Immature natural killer cell (primary cell): Measurements from ENCODE around the gene LIPC. TPM values are rescaled to one million over a fixed set of nuclear protein-coding genes. Genes with fewer than 3 reads are reported as not detected.

Experiments used
- DNase-seq, 3 donors: peaks; one replicate each; pipeline ENCODE4 v3.0.0; 2022; ENCODE audit warnings: mixed read lengths in 1 of 3
- H3K27ac Mint-ChIP-seq, 6 donors: one replicate each; pipeline ENCODE4 v1.8.0; 2020; ENCODE audit warnings: mixed read lengths in 6 of 6, mild to moderate bottlenecking in 5 of 6, inconsistent platforms in 4 of 6, moderate library complexity in 3 of 6
- H3K27me3 Mint-ChIP-seq, 3 donors: one replicate each; pipeline ENCODE4 v1.8.0; 2020 to 2021; ENCODE audit warnings: low read depth in 3 of 3, mild to moderate bottlenecking in 3 of 3, mixed read lengths in 3 of 3, moderate library complexity in 3 of 3, inconsistent platforms in 1 of 3
- H3K36me3 Mint-ChIP-seq, 3 donors: one replicate each; pipeline ENCODE4 v1.8.0; 2020; ENCODE audit warnings: mixed read lengths in 3 of 3, inconsistent platforms in 2 of 3, mild to moderate bottlenecking in 2 of 3
- H3K4me1 Mint-ChIP-seq, 2 donors: one replicate each; pipeline ENCODE4 v1.8.0; 2020; ENCODE audit warnings: inconsistent platforms in 2 of 2, mild to moderate bottlenecking in 2 of 2, mixed read lengths in 2 of 2, moderate library complexity in 1 of 2
- H3K4me3 Mint-ChIP-seq, 5 donors: one replicate each; pipeline ENCODE4 v1.8.0; 2020; ENCODE audit warnings: mild to moderate bottlenecking in 5 of 5, mixed read lengths in 5 of 5, inconsistent platforms in 3 of 5, moderate library complexity in 3 of 5
- H3K9me3 Mint-ChIP-seq, 6 donors: one replicate each; pipeline ENCODE4 v1.8.0; 2020; ENCODE audit warnings: mild to moderate bottlenecking in 6 of 6, mixed read lengths in 6 of 6, inconsistent platforms in 4 of 6, moderate library complexity in 3 of 6
- polyA plus RNA-seq, 3 donors: library from polyadenylated mRNA; unstranded; fragments of 300-500 nt; fragmentation: Illumina TruSeq; gene quantifications; one replicate each; pipeline ENCODE4 v1.2.3, GENCODE V29; 2021

The LIPC gene
- polyA plus RNA-seq, 3 donors from 2014 or later = 2.4 to 6.8 (median 2.8) TPM

DNA sequence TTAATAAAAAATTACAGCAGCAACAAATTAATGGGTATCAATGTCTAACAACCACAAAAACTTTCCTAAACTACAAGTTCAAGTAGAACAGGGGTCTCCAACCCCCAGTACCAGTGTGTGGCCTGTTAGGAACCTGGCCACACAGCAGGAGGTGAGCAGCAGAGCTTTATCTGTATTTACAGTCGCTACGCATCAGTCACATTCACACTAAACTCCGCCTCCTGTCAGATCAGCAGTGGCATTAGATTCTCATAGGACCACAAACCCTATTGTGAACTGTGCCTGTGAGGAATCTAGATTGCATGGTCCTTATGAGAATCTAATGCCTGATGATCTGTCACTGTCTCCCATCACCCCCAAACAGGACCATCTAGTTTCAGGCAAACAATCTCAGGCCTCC lies 18.5 kb upstream of the LIPC start:
- H3K36me3 Mint-ChIP-seq = peaks cover 0 to 15% (median 3%) of the 10 kb centered on the region in 3 donors
- H3K4me3 Mint-ChIP-seq = peak overlapping the region in 1 of 5 donors; percentile 41
- H3K4me1 Mint-ChIP-seq = peaks cover 12 to 31% of the 10 kb centered on the region in 2 donors
- H3K9me3 Mint-ChIP-seq = no peaks in the 10 kb centered on the region
- H3K27me3 Mint-ChIP-seq = peaks cover 0 to 2% (median 2%) of the 10 kb centered on the region in 3 donors
- peak in 1 of 3 donors; percentile 3 for DNase-seq
- peak overlapping the region in 1 of 6 donors; percentile 49 for H3K27ac Mint-ChIP-seq

DNA sequence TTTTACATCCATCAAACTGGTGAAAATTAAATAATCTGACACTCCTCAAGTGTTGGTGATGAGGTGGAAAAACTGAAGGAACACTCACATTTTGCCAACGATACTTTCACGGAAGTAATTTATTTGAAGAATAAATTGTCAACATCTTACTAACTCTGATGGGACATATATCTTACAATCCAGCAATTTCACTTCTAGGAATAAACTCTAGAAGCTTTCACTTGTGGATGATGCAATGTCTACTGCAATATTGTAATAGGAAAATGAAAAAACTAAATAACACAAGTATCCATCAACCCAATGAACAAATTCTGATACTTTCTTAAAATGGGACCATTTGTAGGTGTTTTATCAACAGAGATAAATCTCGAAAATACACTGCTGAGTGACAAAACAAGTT lies 16.2 kb upstream of the LIPC start:
- Mint-ChIP-seq H3K27me3 (peaks cover 0 to 2% (median 2%) of the 10 kb centered on the region in 3 donors), H3K27ac (no peak overlapping the region), H3K9me3 (no peaks in the 10 kb centered on the region), H3K36me3 (peaks cover 3 to 12% (median 5%) of the 10 kb centered on the region in 3 donors), H3K4me3 (no peak overlapping the region), H3K4me1 (peaks cover 3 to 14% of the 10 kb centered on the region in 2 donors)
- DNase-seq = no peak

DNA sequence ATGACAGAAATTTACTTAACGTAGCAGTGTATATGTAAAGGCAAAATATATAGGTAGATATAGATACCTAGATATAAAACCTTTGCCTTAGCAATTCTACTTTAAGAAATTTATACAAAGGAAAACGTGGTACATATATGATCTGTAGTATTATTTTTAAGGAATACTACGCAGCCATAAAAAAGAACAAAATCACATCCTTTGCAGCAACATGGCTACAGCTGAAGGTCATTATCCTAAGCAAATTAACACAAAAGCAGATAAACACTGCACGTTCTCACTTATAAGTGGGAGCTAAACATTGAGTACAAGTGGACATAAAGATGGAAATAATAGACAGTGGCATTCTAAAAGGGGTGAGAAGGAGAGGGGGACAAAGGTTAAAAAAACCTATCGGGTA lies 14.8 kb upstream of the LIPC start:
- H3K27me3 Mint-ChIP-seq = peaks cover 0 to 2% (median 2%) of the 10 kb centered on the region in 3 donors
- no peaks in the 10 kb centered on the region for H3K9me3 Mint-ChIP-seq
- no peak for DNase-seq
- H3K4me1 Mint-ChIP-seq = peaks cover 0 to 2% of the 10 kb centered on the region in 2 donors
- peaks cover 3 to 12% (median 5%) of the 10 kb centered on the region in 3 donors for H3K36me3 Mint-ChIP-seq
- no peak overlapping the region for H3K27ac Mint-ChIP-seq
- no peak overlapping the region for H3K4me3 Mint-ChIP-seq

DNA sequence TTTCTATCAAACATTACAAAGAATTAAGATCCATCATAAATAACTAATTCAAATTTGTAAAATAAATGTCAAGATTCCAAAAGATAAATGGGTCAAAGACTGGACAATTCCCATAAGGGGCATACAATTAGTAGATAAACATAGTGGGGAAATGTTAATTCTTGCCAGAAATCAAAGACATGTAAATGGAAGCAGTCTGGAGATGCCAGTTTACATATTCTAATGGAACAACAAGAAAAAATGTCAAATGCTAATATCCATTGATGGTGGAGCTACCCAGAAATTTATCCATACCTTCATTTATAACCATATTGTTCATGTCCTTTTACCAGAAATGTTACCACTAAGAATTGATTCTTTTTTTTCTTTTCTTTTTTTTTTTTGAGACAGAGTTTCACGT lies 13.7 kb upstream of the LIPC start:
- Mint-ChIP-seq H3K27ac (no peak overlapping the region), H3K9me3 (no peaks in the 10 kb centered on the region), H3K4me1 (no peaks in the 10 kb centered on the region), H3K4me3 (no peak overlapping the region), H3K27me3 (peaks cover 0 to 2% (median 2%) of the 10 kb centered on the region in 3 donors), H3K36me3 (peaks cover 3 to 12% (median 5%) of the 10 kb centered on the region in 3 donors)
- DNase-seq = no peak

DNA sequence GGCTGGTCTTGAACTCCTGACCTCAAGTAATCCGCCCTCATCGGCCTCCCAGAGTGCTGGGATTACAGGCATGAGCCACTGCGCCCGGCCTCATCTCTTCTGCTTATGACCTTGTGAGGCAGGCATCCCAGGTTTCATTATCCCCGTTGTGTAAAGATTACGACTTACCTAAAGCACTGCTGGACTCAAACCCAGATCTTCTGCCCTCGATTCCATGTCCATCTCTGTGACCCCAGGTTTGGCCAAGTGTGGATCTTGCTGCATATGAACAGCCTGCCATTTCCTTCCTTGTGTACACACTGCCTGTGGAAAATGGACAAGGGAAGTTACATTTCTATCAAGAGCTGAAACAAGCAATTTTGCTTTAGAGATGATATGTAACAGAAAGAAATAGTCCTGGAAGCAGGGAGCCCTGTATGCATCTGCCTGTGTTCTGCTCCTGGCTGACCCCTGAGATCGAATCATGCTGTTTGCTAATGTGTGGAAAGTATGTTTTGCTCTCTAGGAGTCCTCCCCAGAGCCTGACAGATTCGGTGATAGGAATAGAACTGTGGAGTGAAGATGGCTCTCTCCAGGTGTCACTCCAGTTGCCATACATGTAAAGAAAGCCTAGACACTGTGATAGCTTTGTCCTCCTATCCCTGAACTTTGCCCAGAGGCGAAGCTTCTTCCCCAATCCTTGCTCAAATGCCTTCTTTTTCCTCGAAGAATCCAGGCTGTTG lies 11.8 kb upstream of the LIPC start:
- Mint-ChIP-seq H3K27me3 (peaks cover 0 to 2% (median 0%) of the 10 kb centered on the region in 3 donors), H3K4me1 (no peaks in the 10 kb centered on the region), H3K4me3 (no peak overlapping the region), H3K9me3 (no peaks in the 10 kb centered on the region), H3K27ac (peak overlapping the region in 2 of 6 donors; percentile 55 to 75), H3K36me3 (peaks cover 5 to 12% (median 8%) of the 10 kb centered on the region in 3 donors)
- DNase-seq = no peak

DNA sequence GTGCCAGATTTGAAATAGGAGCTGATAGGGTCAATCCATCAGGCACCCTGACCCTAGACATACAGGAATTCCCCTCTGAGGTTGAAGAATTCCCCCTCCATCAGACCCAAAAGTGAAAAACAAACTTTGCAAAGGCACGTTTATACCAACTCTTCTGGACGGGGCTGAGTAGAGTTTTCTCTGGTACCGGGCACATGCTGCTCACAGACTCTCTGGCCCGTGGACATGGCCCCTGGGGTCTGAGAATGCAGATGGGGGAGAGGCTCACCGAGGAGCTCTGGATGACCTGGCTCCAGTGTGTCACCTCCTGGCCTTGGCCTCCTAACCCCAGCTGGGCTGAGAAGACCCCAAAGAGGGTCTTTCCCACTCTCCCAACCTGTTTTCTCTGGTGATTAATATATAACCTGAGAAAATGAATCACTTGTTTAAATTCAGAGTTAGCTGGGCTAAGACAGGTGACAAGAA lies 11.2 kb upstream of the LIPC start:
- H3K27ac Mint-ChIP-seq = no peak overlapping the region
- DNase-seq = no peak
- no peaks in the 10 kb centered on the region for H3K4me1 Mint-ChIP-seq
- H3K36me3 Mint-ChIP-seq = peaks cover 5 to 12% (median 8%) of the 10 kb centered on the region in 3 donors
- no peaks in the 10 kb centered on the region for H3K27me3 Mint-ChIP-seq
- H3K9me3 Mint-ChIP-seq = no peaks in the 10 kb centered on the region
- no peak overlapping the region for H3K4me3 Mint-ChIP-seq

DNA sequence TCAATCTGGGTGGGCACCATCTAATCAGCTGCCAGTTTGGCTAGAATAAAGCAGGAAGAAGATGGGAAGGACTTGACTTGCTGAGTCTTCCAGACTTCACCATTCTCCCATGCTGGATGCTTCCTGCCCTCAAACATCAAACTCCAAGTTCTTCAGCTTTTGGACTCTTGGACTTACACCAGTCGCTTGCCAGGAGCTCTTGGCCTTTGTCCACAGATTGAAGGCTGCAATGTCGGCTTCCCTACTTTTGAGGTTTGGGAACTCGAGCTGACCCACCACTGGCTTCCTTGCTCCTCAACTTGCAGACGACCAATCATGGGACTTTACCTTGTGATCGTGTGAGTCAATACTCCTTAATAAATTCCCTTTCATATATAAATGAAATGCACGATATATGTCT lies 8.6 kb upstream of the LIPC start:
- Mint-ChIP-seq H3K9me3 (no peaks in the 10 kb centered on the region), H3K27ac (no peak overlapping the region), H3K36me3 (peaks cover 0 to 5% (median 4%) of the 10 kb centered on the region in 3 donors), H3K27me3 (peaks cover 0 to 1% (median 1%) of the 10 kb centered on the region in 3 donors), H3K4me3 (no peak overlapping the region), H3K4me1 (no peaks in the 10 kb centered on the region)
- no peak for DNase-seq

DNA sequence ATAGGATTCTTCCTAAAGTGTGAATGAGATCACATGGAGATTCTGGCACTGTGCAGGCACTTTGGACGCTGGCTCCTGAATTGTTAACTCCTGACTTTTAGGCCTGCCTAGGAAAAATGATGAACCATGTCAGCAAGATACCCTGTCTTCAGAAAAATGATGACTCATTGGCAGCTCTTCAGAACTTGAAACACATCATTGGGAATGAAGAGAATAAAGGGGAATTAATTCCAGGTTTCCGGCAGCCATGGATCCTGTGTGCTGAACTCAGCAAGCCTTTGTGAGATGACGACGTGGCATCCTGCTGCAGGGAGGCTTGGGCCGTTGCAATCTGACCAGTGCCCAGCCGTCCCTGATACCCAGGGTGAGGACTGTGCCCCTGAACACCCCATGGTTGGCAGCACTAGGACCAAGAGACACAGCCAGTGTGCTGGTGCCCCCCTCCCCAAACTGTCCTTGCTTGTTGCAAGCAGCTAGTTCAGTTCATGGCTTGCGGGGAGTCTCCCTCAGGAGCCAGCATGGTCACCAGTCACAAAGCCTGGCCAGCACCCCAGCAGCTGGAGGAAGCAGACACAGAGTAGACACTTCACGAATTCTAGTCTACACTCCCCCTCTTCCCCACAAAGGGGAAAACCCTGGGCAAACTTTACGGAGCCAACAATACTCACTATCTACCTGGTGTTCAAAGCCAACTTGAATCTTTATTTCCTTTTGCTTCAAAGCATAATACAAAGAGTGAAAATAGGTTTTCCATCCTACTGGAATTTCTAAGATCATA lies 7.8 kb upstream of the LIPC start:
- Mint-ChIP-seq H3K27me3 (peaks cover 0 to 2% (median 1%) of the 10 kb centered on the region in 3 donors), H3K9me3 (no peaks in the 10 kb centered on the region), H3K36me3 (peaks cover 0 to 5% (median 4%) of the 10 kb centered on the region in 3 donors), H3K27ac (no peak overlapping the region), H3K4me1 (no peaks in the 10 kb centered on the region), H3K4me3 (no peak overlapping the region)
- no peak for DNase-seq

DNA sequence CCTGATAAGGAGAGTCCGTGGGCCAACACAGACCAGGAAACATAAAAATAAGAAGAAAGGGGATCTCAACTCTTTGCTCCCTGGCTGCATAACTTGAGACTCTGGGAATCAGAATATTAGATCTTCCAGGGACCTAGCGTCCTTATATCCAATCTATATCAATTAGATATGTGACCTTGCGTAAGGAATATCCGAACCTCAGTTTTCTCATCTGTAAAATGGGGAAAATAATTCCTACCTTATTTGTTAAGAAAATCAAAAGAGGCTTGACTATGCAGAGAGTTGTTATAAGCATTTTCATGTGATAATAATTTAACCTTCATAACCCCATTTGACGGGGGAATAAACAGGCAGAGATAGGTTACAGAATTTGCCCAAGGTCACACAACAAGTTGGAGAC lies 7.1 kb upstream of the LIPC start:
- no peak for DNase-seq
- Mint-ChIP-seq H3K27me3 (peaks cover 0 to 2% (median 1%) of the 10 kb centered on the region in 3 donors), H3K36me3 (peaks cover 0 to 5% (median 4%) of the 10 kb centered on the region in 3 donors), H3K4me1 (no peaks in the 10 kb centered on the region), H3K27ac (no peak overlapping the region), H3K9me3 (no peaks in the 10 kb centered on the region), H3K4me3 (no peak overlapping the region)

DNA sequence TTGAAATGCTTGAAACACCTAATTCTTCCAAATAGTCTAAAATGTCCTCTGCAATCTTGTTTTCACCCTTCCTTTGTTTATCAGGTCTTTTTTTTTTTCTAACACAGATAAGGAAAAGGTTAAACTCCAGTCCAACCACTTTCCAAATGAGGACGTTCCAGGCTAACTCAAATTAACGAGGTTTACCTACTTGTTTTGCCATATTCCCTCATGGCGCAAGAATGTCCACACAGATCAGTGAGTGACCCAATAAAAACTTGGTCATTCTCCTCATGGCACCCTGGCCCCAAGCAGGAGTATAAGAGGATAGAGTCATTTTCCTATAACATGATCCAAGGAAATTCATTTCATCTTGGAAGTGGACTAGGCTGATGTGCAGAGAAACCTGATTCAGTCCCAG lies 6.6 kb upstream of the LIPC start:
- Mint-ChIP-seq H3K4me3 (no peak overlapping the region), H3K4me1 (no peaks in the 10 kb centered on the region), H3K27ac (no peak overlapping the region), H3K9me3 (no peaks in the 10 kb centered on the region), H3K36me3 (peaks cover 2 to 4% (median 3%) of the 10 kb centered on the region in 3 donors), H3K27me3 (peaks cover 0 to 2% (median 1%) of the 10 kb centered on the region in 3 donors)
- no peak for DNase-seq

DNA sequence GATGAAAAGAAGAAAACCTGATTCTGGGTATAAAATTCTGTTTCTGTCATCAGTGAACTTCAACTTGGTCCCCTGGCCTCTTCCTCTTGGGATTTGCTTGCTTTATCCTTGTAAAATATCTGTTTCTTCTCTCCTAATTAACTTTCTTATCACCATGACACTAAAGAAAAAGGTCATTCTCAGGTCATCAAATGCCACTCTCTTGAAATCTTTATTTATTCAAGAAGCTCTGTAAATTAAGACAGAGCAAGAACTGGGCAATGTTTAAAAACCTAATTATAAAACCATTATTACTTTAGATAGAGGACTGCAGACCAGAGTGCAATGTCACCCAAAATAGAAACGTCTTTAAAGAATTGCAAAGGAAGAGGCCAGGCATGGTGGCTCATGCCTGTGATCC lies 6.0 kb upstream of the LIPC start:
- peaks cover 0 to 2% (median 1%) of the 10 kb centered on the region in 3 donors for H3K27me3 Mint-ChIP-seq
- no peak for DNase-seq
- H3K27ac Mint-ChIP-seq = no peak overlapping the region
- H3K4me1 Mint-ChIP-seq = no peaks in the 10 kb centered on the region
- H3K4me3 Mint-ChIP-seq = no peak overlapping the region
- H3K36me3 Mint-ChIP-seq = peaks cover 0 to 4% (median 4%) of the 10 kb centered on the region in 3 donors
- H3K9me3 Mint-ChIP-seq = no peaks in the 10 kb centered on the region

DNA sequence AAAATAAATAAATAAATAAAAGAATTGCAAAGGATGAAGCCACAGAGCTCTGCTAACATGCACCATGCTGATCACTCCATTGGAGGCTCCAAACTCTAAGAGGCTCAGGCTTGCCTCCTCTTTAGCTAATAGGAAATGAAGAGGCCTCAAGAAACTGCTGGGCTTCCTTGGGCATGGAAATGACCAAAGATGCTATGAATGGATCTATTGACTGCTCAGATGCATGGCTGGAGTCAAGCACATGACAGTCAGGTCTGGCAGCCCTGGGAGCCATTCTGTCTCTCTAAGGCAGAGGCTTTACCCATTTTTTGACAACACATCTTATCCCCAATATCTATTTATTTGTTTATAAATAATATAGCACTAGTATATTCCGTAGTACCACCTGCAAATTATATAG lies 5.3 kb upstream of the LIPC start:
- Mint-ChIP-seq H3K27me3 (peaks cover 0 to 2% (median 1%) of the 10 kb centered on the region in 3 donors), H3K9me3 (no peaks in the 10 kb centered on the region), H3K36me3 (peaks cover 0 to 4% (median 4%) of the 10 kb centered on the region in 3 donors), H3K27ac (no peak overlapping the region), H3K4me1 (no peaks in the 10 kb centered on the region), H3K4me3 (no peak overlapping the region)
- no peak for DNase-seq

DNA sequence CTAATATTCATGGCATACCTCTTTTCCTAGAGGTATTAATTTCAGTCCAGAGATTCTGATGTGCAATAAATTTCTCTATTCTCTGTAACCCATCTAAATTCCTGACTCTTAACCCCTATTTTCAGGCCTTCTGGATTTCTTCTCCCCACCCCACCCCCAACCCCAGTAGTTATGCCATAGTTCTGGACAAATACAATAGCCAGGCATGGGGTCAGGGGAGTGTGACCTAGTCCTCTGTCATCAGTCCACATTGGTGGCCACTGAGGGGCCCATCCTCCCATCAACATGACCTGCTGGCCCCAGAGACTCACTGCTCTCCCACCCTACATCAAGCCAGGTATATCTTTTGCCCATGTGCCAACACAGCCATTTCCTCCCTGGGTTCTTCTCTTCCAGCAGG lies 3.8 kb upstream of the LIPC start:
- Mint-ChIP-seq H3K4me1 (no peaks in the 10 kb centered on the region), H3K36me3 (peaks cover 0 to 4% (median 4%) of the 10 kb centered on the region in 3 donors), H3K27me3 (peaks cover 0 to 2% (median 1%) of the 10 kb centered on the region in 3 donors), H3K27ac (peak overlapping the region in 1 of 6 donors; percentile 10), H3K9me3 (no peaks in the 10 kb centered on the region), H3K4me3 (no peak overlapping the region)
- no peak for DNase-seq

DNA sequence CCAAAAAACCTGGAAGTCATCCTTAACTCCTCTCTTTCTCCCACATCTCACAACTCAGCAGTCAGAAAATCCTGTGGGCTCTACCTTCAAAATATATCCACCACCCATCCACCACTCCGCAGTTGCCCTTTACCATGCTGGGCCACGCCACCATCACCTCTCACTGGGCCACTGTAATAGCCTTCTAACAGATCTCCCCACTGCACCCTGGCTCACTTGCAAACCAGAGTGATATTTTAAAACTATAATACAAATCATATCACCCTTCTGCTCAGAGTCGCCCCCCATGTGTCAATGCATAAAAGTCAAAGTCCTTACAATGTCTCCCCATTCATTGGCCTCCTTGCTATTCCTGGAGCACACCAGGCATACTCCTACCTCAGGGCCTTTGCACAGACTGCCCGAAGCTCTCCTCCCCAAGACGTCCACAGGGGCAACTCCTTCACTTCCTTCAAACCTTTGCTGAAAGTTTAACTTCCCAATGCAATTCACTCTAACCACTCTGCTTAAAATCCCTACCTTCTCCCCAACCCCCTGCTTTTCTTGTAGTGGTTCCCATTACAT lies 1.5 kb upstream of the LIPC start:
- no peak overlapping the region for H3K4me3 Mint-ChIP-seq
- H3K27ac Mint-ChIP-seq = peak overlapping the region in 1 of 6 donors; percentile 66
- DNase-seq = no peak
- H3K4me1 Mint-ChIP-seq = no peaks in the 10 kb centered on the region
- peaks cover 0 to 9% (median 0%) of the 10 kb centered on the region in 3 donors for H3K36me3 Mint-ChIP-seq
- no peaks in the 10 kb centered on the region for H3K9me3 Mint-ChIP-seq
- peaks cover 0 to 2% (median 1%) of the 10 kb centered on the region in 3 donors for H3K27me3 Mint-ChIP-seq
